ENCODE data around the gene SND1.

SND1 gene

GRCh38 chr7:127781081-127781480, 129.1 kb downstream of the SND1 start:
- TF ChIP-seq, protein P1, sequence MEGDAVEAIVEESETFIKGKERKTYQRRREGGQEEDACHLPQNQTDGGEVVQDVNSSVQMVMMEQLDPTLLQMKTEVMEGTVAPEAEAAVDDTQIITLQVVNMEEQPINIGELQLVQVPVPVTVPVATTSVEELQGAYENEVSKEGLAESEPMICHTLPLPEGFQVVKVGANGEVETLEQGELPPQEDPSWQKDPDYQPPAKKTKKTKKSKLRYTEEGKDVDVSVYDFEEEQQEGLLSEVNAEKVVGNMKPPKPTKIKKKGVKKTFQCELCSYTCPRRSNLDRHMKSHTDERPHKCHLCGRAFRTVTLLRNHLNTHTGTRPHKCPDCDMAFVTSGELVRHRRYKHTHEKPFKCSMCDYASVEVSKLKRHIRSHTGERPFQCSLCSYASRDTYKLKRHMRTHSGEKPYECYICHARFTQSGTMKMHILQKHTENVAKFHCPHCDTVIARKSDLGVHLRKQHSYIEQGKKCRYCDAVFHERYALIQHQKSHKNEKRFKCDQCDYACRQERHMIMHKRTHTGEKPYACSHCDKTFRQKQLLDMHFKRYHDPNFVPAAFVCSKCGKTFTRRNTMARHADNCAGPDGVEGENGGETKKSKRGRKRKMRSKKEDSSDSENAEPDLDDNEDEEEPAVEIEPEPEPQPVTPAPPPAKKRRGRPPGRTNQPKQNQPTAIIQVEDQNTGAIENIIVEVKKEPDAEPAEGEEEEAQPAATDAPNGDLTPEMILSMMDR (IDR thresholded peaks at IDR 0.05; ENCODE audit: borderline replicate concordance, control extremely low read depth, extremely low read depth, insufficient read depth, missing control alignments): no peak
- in situ Hi-C loops (cut with MboI; ENCODE audit: low sequenced_read_pairs, unreplicated experiment): no loop called here
- no peak for DNase-seq (ENCODE audit: low spot score)

- DNase-seq (ENCODE audit: low spot score): no peak
- in situ Hi-C loops (cut with MboI; ENCODE audit: low sequenced_read_pairs, unreplicated experiment): no loop called here
- TF ChIP-seq, protein P1 (IDR thresholded peaks at IDR 0.05; ENCODE audit: borderline replicate concordance, control extremely low read depth, extremely low read depth, insufficient read depth, missing control alignments): no peak
Observed at GRCh38 chr7:127782075-127782474, 130.1 kb downstream of the SND1 start.

GRCh38 chr7:127782654-127783559, 130.9 kb downstream of the SND1 start:
- DNase-seq (ENCODE audit: low spot score): no peak
- TF ChIP-seq, protein P1 (IDR thresholded peaks at IDR 0.05; ENCODE audit: borderline replicate concordance, control extremely low read depth, extremely low read depth, insufficient read depth, missing control alignments): no peak
- in situ Hi-C loops (cut with MboI; ENCODE audit: low sequenced_read_pairs, unreplicated experiment): no loop called here

- in situ Hi-C loops (cut with MboI; ENCODE audit: low sequenced_read_pairs, unreplicated experiment): no loop called here
- no peak for DNase-seq (ENCODE audit: low spot score)
Observed at GRCh38 chr7:127786184-127786583, 134.2 kb downstream of the SND1 start.

GRCh38 chr7:127789031-127789430, 137.0 kb downstream of the SND1 start:
- in situ Hi-C loops (cut with MboI; ENCODE audit: low sequenced_read_pairs, unreplicated experiment): no loop called here
- no peak for DNase-seq (ENCODE audit: low spot score)
- TF ChIP-seq, protein P1 (IDR thresholded peaks at IDR 0.05; ENCODE audit: borderline replicate concordance, control extremely low read depth, extremely low read depth, insufficient read depth, missing control alignments): no peak

More at GRCh38 chr7:127786184-127786583, 134.2 kb downstream of the SND1 start:
- TF ChIP-seq, protein P1 (IDR thresholded peaks at IDR 0.05; ENCODE audit: borderline replicate concordance, control extremely low read depth, extremely low read depth, insufficient read depth, missing control alignments): no peak

GRCh38 chr7:127791446-127792189, 139.6 kb downstream of the SND1 start:
- in situ Hi-C loops (cut with MboI; ENCODE audit: low sequenced_read_pairs, unreplicated experiment): no loop called here
- DNase-seq (ENCODE audit: low spot score): no peak
- TF ChIP-seq, protein P1 (IDR thresholded peaks at IDR 0.05; ENCODE audit: borderline replicate concordance, control extremely low read depth, extremely low read depth, insufficient read depth, missing control alignments): no peak

All from GM13976 (cell line).